GM23248 (cell line): ENCODE data around the gene RRAS.

Source experiments
- EZH2 ChIP-seq: fragments of 200-600 bp; sonication (generic); IDR thresholded peaks from 2 replicates; pipeline ENCODE4 v1.6.1; 2018; ENCODE audit warnings: antibody characterized with exemption, mild to moderate bottlenecking; ENCODE audit not compliant: insufficient read depth, poor library complexity, severe bottlenecking
- EZH2phosphoT487 ChIP-seq: fragments of 200-600 bp; sonication (generic); IDR thresholded peaks from 2 replicates; pipeline ENCODE4 v1.6.1; 2018; ENCODE audit warnings: antibody characterized with exemption, moderate library complexity, mild to moderate bottlenecking, low read depth; ENCODE audit not compliant: insufficient read depth

- no peak for TF ChIP-seq EZH2phosphoT487
- TF ChIP-seq EZH2: no peak
Measured at GRCh38 chr19:49667473-49667872, 27.5 kb upstream of the RRAS start.
